GM19455 (cell line): ENCODE results near the gene RAPGEF1.
A peak's percentile ranks its signal among the peaks of the same experiment; 100 is the strongest.
"Not testable (repeated sequence)": the region's sequence is repeated elsewhere in the genome, so short reads cannot be mapped to it uniquely, and the experiment has no call there.

Experiments used
- ATAC-seq: cut with Tn5 transposase; IDR thresholded peaks from one replicate; pipeline ENCODE4 v1.9.1; 2021; ENCODE audit not compliant: unreplicated experiment

RAPGEF1 gene

GRCh38 chr9:131692612-131693562 is 47.0 kb downstream of the RAPGEF1 start:
- no peak for ATAC-seq

GRCh38 chr9:131691969-131692611 is 47.8 kb downstream of the RAPGEF1 start:
- ATAC-seq, result no peak

GRCh38 chr9:131690941-131691573 is 48.8 kb downstream of the RAPGEF1 start:
- ATAC-seq, result no peak

- no peak for ATAC-seq
Measured at GRCh38 chr9:131690462-131690861, 49.4 kb downstream of the RAPGEF1 start.

- ATAC-seq, result no peak
Measured at GRCh38 chr9:131688377-131688776, 51.5 kb downstream of the RAPGEF1 start.

- no peak for ATAC-seq
Measured at GRCh38 chr9:131685753-131686706, 53.8 kb downstream of the RAPGEF1 start.

GRCh38 chr9:131683094-131683493 is 56.8 kb downstream of the RAPGEF1 start:
- not testable (repeated sequence) for ATAC-seq

- no peak for ATAC-seq
Measured at GRCh38 chr9:131682261-131682660, 57.6 kb downstream of the RAPGEF1 start.

- not testable (repeated sequence) for ATAC-seq
Measured at GRCh38 chr9:131681826-131682225, 58.0 kb downstream of the RAPGEF1 start.

- not testable (repeated sequence) for ATAC-seq
Measured at GRCh38 chr9:131681108-131681507, 58.8 kb downstream of the RAPGEF1 start.

- ATAC-seq, result no peak
Measured at GRCh38 chr9:131679261-131680020, 60.4 kb downstream of the RAPGEF1 start.

GRCh38 chr9:131678499-131679111 is 61.3 kb downstream of the RAPGEF1 start:
- peak; percentile 68 for ATAC-seq

- no peak for ATAC-seq
Measured at GRCh38 chr9:131677444-131678180, 62.3 kb downstream of the RAPGEF1 start.

- ATAC-seq, result no peak
Measured at GRCh38 chr9:131677049-131677443, 62.8 kb downstream of the RAPGEF1 start.

GRCh38 chr9:131676431-131676972 is 63.4 kb downstream of the RAPGEF1 start:
- ATAC-seq, result peak; percentile 45

- ATAC-seq, result no peak
Measured at GRCh38 chr9:131675437-131676022, 64.3 kb downstream of the RAPGEF1 start.

- no peak for ATAC-seq
Measured at GRCh38 chr9:131674425-131675421, 65.2 kb downstream of the RAPGEF1 start.
